ENCODE results near the gene IGFL3.

GRCh38 chr19:46107371-46107770 is 17.1 kb downstream of the IGFL3 start:
- TF ChIP-seq CTCF (IDR thresholded peaks at IDR 0.05) (no peak), POLR2A (IDR thresholded peaks at IDR 0.05) (no peak)
